ENCODE results near the gene GDF11.
"Not testable (repeated sequence)": the region's sequence is repeated elsewhere in the genome, so short reads cannot be mapped to it uniquely, and the experiment has no call there.

Gene GDF11

GRCh38 chr12:55743406-55744339 is 751 bp downstream of the GDF11 start:
- DNase-seq = peak; percentile 57

DNA sequence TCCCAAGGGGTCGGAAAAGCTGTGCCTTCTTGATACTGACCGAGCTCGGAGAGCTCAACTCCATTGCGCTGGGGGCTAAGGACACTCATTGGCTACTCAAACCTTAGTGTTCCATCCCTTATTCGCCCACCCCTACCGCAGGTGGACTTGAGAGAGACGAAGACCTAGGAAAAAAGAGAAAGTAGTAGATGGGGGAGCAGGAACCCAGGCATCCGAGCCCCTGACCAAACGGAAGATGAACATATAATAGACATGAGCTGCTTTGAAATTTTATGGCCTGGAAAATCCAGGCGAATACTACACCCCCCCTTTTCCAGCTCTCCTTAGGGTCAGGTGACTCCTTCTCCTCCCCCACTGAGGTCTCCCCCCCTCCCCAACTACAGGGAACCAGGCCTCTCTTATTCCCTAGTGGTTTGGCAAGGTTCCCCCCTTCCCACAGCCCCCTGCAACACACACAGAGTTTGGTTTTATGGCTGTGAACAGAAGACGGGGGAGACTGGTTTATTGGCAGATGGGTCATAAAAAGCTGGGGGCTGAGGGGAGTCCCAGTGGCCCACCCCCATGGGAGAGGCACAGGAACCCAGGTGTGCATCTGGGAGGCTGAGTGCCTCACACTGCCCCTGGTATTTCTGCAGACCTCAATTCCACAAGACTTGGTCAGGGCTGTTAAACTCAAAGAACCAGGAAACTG is 1.6 kb downstream of the GDF11 start:
- no peak for DNase-seq

DNA sequence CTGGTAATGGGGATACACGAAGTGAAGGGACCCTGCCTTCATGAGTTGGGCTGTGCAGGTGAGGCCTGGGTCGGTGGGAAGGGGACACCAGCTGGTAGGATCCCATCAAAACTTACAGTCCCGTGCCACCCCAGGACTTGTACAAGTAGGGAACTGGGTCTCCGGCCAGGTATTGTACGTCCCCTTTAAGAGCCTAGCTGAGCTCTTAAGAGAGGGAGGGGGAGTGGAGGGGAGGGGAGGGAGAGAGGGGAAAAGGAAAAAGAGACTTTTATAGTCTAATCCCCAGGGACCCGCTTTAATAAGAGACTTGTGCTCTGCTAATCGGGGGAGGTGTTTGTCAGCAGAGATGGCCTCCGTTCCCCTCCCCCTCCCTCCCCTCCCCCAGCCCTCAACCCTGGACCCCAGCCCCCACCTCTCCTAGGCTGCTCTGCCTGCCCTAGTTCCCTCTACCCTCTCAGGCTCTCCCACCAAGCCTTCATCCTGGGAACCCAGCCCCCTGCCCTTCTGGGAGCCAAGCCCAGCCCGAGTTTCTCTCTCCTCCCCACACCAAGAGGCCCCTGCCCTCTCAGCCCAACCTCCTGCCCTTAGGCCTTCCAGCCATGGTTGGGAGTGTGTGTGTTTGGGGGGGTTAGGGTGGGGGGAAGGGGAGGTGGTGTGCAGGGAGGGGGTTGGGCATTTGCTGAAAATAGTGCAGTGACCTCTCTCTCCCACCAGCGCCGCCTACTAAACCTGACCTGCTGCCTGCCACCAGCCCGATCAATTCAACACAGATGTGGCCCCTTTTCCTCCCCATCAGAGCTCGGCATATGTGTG is 2.6 kb downstream of the GDF11 start:
- DNase-seq = no peak

GRCh38 chr12:55746174-55746912 is 3.4 kb downstream of the GDF11 start:
- DNase-seq = no peak

- DNase-seq = no peak
These were observed 4.0 kb downstream of the GDF11 start for GRCh38 chr12:55746913-55747231.

DNA sequence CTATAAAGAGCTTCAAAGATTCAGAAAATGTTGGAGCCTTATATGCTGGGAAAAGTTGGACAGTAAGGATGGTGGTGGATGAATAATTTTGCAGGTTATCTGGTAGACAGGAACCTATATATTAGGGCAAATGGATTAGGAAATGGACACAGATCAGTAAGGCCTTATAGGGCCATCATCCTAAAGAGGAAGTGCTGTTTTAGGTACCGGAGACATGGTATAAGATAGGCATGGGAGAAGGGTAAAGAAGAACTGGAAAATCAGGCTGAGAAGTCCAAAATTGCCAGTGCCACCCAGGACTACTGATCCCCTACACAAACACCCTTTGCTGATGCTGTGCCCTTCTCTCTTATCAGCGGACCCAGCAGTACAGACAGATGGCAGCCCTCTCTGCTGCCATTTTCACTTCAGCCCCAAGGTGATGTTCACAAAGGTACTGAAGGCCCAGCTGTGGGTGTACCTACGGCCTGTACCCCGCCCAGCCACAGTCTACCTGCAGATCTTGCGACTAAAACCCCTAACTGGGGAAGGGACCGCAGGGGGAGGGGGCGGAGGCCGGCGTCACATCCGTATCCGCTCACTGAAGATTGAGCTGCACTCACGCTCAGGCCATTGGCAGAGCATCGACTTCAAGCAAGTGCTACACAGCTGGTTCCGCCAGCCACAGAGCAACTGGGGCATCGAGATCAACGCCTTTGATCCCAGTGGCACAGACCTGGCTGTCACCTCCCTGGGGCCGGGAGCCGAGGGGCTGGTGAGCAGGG is 5.5 kb downstream of the GDF11 start:
- DNase-seq = no peak

DNA sequence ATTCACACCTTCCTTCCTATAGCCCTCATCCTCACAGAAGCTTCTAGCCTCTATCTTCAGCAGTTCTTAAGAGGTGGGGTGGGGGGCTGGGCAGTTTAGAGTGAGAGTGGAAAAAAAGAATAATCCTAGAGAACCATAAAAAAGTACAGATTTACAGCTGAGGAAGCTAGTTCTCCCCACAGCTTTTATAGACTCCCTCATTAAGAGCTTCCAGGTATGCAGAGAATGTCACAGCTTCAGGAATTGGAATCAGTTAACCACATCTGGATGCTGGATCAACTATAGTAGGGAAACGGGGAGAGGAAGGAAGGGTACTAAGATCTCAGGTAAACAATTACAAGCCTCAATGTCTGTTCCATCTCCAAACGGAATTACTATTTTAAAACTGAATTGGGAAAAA is 12.3 kb downstream of the GDF11 start:
- DNase-seq = no peak

DNA sequence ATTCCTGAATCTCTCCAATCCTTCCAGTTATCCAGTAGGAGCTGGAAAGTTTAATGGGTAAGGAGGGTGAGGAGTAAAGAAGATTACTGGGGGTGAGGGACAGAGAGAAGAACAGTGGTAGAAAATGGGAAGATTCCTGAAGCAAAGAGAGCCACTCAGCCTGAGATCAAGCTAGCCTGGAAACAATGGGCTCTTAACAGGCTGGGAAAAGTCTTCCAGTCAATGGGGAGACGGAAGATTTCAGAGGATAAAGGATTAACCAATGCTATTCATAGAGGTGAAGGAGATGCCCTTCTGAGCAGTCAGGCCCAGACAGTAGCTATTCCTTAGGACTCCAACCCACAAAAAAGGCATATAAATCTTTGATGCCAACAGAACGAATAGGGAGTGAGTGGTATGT is 14.8 kb downstream of the GDF11 start:
- no peak for DNase-seq

GRCh38 chr12:55758575-55758974 is 15.7 kb downstream of the GDF11 start:
- DNase-seq = not testable (repeated sequence)

DNA sequence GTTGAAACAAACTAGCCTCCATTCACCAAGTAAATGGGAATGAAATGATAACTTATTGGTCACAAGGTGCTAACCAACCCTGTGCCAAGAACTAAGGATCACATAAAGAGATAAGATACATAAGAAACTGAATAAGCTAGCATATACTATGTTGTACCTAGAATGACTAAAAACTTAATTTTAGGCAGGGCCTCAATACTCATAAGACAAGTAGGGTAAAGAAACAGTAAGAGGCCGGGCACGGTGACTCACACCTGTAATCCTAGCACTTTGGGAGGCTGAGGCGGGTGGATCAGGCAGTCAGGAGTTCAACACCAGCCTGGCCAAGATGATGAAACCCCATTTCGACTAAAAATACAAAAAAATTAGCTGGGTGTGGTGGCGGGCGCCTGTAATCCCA is 17.7 kb downstream of the GDF11 start:
- DNase-seq = no peak

- no peak for DNase-seq
These were observed 19.7 kb downstream of the GDF11 start for GRCh38 chr12:55762646-55763045.

DNA sequence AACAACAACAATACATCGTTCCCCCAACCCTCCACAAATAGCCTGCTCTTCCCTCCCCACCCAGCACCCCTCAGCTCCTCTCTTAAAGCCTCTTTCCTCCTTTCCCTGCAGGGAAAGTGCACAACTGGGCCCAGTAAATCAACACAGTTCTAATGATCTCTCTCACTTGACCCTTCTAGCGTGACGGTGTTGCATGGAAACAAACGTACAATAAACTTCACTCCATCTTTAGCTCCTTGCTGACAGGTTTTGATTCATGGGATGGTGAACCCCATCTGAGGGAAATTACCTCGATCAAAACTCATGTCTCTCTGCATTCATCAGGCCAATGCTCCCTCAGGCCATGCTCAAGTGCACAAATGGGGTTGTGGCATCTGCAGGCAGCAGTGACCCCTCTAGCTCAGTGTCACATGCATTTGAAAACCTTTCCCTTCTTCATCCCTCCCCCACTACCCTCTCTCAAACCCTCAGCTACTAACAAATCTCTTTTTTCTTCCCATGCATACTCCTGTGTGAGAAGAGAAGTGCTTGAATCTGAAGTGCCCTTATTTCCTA is 22.9 kb downstream of the GDF11 start:
- no peak for DNase-seq

DNA sequence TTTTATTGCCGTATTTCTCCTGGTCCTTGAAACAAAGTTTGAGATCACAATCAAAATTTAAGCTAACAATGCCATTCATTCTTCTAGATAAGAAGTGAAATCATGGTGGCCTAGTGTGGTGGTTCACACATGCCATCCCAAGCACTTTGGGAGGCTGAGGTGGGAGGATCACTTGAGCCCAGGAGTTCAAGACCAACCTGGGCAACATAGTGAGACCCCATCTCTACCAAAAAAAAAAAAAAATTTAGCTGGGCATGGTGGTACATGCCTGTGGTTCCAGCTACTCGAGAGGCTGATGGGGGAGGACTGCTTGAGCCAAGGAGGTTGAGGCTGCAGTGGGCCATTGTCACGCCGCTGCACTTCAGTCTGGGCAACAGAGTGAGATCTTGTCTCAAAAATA is 24.2 kb downstream of the GDF11 start:
- DNase-seq = no peak

GRCh38 chr12:55771736-55772135 is 28.8 kb downstream of the GDF11 start:
- no peak for DNase-seq

DNA sequence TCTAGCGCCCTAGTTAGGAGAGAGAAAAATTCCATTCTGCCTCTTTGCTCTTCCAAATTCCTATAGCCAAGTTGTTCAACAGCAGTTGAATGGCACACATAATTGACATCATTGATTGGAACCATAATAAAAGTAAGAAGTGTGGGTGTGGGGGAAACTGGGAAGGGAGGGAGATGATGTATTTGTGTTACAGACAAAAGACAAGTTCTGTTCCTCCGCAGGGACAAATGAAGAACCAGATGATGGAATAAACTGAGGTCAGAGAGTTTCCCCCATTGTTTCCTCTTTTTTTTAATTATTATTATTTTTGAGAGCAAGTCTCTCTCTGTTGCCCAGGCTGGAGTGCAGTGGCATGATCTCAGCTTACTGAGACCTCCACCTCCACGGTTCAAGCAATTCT is 34.9 kb downstream of the GDF11 start:
- no peak for DNase-seq

DNA sequence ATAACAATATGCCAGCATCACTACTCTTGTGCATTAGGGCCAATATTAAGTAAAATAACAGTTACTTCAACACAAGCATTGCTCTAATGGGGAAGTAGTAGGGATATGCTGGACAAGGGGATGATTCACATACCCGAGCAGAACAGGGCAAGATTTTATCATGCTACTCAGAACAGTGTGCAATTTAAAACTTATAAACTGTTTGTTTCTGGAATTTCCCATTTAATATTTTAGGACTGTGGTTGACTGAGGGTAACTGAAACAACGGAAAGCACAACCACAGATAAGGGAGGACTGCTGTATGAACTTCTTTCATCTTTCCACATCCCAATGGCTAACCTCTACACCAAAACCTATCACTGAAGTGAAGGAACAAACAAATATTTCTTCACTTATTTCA is 37.8 kb downstream of the GDF11 start:
- DNase-seq = no peak

DNA sequence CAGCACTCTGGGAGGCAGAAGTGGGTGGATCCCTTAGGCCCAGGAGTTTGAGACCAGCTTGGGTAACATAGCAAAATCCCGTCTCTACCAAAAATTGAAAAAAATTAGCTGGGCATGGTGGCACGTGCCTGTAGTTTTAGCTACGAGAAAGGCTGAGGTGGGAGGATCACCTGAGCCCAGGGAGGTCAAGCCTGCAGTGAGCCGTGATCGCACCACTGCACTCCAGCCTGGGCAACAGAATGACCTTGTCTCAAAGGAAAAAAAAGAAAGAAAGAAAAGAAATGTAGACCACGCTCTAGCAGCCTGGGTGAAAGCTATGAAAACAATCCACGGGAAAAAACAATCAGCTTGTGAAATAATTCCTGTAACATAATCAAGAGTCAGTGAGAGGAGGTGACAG is 45.6 kb downstream of the GDF11 start:
- DNase-seq = no peak

GRCh38 chr12:55789171-55789570 is 46.2 kb downstream of the GDF11 start:
- no peak for DNase-seq

GRCh38 chr12:55789893-55790292 is 47.0 kb downstream of the GDF11 start:
- DNase-seq = no peak

DNA sequence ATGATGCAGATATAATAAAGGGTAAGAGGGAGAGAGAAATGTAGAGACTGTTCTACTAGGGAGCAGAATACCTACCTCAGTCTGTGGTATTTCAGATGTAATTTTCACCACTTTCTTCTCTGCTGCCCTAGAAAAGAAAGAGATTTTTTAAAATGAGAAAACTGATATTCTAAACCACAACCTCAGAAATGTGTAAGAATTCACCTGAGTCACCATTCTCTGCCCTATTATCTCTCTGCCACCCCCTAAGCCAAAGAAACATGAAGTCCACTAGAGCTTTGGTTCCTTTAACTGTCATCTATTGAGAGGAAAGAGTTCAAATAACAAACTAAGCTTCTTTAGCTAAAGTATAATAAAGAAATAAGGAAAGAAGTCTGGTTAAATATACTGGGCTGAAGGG is 53.0 kb downstream of the GDF11 start:
- no peak for DNase-seq

DNA sequence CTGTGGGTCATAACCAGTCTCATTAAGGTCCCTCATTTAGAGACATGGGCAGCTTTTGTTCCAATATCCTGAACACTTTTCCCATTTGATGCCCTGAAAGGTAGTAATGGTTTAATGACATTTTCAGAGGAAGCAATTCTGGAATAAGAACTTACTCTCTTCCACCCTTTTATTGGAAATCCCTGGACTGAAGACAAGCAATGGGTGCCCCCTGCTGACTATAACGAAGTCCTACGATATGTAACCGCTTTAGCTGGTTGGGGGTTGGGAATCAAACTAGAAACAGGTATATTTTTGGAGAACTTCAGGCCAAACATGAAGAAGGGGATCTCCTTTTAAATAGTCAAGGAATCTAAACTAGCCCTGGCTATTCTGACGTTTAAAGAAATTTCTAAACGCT is 54.1 kb downstream of the GDF11 start:
- DNase-seq = peak; percentile 1

- DNase-seq = no peak
These were observed 54.6 kb downstream of the GDF11 start for GRCh38 chr12:55797550-55797949.

Measured in GDM1 (cell line).